ENCODE results near the gene MUC5AC. TPM values are rescaled to one million over a fixed set of nuclear protein-coding genes. Genes with fewer than 3 reads are reported as not detected.
A peak's percentile ranks its signal among the peaks of the same experiment; 100 is the strongest.
"Not testable (repeated sequence)": the region's sequence is repeated elsewhere in the genome, so short reads cannot be mapped to it uniquely, and the experiment has no call there.

MUC5AC gene
- total and polyA plus RNA-seq, 5 donors: not detected

- no peak overlapping the region for H3K4me3 ChIP-seq (ENCODE audit: low read length)
- no peaks in the 10 kb centered on the region for H3K4me1 ChIP-seq (ENCODE audit: control insufficient read depth, insufficient read depth, low read length)
- ATAC-seq: peak; percentile 10 to 17
- intact Hi-C loops (cut with DNase I): no loop called here
- no peaks in the 10 kb centered on the region for H3K27me3 ChIP-seq (ENCODE audit: control insufficient read depth, insufficient read depth)
- no peak overlapping the region for H3K27ac ChIP-seq (ENCODE audit: low read length)
- DNase-seq: peak in 1 of 3 donors; percentile 51
- H3K9me3 ChIP-seq (ENCODE audit: control insufficient read depth, low read length): no peaks in the 10 kb centered on the region
- 66% methylated on average over 22 of the region's 22 CpGs for WGBS
These were observed 6.1 kb upstream of the MUC5AC start for GRCh38 chr11:1151366-1152315.

GRCh38 chr11:1152316-1153104 is 5.2 kb upstream of the MUC5AC start:
- H3K27ac ChIP-seq (ENCODE audit: low read length): no peak overlapping the region
- no peak overlapping the region for H3K4me3 ChIP-seq (ENCODE audit: low read length)
- ATAC-seq (no peak), DNase-seq (no peak)
- intact Hi-C loops (cut with DNase I): no loop called here
- H3K4me1 ChIP-seq (ENCODE audit: control insufficient read depth, insufficient read depth, low read length): no peaks in the 10 kb centered on the region
- H3K27me3 ChIP-seq (ENCODE audit: control insufficient read depth, insufficient read depth): no peaks in the 10 kb centered on the region
- WGBS: 72% methylated on average over 22 of the region's 22 CpGs
- no peaks in the 10 kb centered on the region for H3K9me3 ChIP-seq (ENCODE audit: control insufficient read depth, low read length)

DNA sequence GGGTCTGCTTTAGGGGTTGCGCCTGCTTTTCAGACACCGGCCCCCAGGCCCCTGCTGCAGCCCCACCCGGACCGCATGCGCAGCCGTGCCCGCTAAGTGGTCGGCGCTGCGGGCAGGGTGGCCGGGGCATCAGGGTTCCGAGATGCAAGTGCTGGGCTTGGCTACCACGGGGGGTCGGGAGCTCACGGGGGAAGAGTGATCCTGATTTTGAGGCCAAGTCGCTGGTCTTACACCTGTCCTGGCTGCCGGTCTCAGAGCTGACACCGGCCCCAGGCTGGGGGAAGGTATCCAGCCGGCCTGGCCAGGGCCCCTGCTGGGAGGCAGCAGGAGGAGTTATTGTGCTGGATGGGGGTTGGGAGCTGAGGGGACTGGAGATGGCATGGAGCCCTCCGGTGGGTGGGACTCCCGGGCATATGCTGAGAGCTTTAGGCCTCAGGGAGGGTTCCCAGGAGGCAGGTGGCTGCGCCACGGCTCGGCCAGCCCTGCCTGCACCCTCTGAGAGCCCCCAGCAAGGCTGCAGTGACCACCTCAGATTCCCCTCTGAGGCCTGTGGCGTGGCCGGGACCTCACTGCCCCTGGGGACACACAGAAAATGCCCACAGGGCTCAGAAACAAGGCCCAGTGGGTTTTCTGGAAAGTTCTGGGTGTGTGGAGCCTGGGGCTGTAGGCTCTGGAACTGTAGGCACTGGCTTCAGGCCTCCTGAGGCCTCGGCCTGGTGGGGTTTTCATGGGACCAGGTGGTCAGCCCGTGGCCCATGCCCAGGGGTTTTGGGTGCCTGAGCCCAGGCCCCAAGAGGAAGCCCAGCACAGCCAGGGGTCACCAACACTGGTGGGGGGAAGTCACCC is 4.4 kb upstream of the MUC5AC start:
- ATAC-seq: peak in 1 of 2 donors; percentile 3
- no peak for DNase-seq
- no peaks in the 10 kb centered on the region for H3K4me1 ChIP-seq (ENCODE audit: control insufficient read depth, insufficient read depth, low read length)
- no peak overlapping the region for H3K4me3 ChIP-seq (ENCODE audit: low read length)
- intact Hi-C loops (cut with DNase I): no loop called here
- H3K9me3 ChIP-seq (ENCODE audit: control insufficient read depth, low read length): no peaks in the 10 kb centered on the region
- 84% methylated on average over 28 of the region's 28 CpGs for WGBS
- no peaks in the 10 kb centered on the region for H3K27me3 ChIP-seq (ENCODE audit: control insufficient read depth, insufficient read depth)
- H3K27ac ChIP-seq (ENCODE audit: low read length): no peak overlapping the region

DNA sequence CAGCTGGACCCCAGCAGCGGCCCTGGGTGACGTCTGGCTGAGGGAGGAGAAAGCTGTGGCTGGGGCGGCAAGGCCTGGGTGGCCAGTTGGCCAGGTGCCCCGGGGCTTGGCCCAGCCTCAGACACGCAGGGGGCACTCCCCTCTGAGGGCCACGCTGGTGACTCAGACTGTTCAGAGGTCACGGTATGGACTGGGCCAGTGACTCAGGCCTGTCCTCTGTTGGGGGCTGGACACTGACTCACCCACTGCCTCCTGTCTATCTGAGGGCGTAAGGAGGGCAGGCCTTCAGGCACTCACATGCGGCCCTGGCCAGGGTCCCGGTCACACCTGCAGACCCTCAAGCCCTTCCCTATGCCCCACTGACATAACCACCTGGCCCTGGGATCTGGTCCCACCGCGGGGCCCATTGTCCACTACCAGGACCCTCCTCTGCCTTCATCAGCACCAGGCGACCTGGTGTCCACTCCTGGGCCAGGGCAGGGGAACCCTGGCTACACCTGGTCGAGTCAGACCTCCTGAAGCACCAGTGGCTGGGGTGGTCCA is 3.7 kb upstream of the MUC5AC start:
- peak; percentile 56 to 92 for ATAC-seq
- DNase-seq: peak in 2 of 3 donors; percentile 73 to 88
- intact Hi-C loops (cut with DNase I): no loop called here

GRCh38 chr11:1154656-1155055 is 3.1 kb upstream of the MUC5AC start:
- ATAC-seq; intact Hi-C loops (cut with DNase I); H3K9me3 ChIP-seq (ENCODE audit: control insufficient read depth, low read length); DNase-seq; H3K4me3 ChIP-seq (ENCODE audit: low read length); H3K27me3 ChIP-seq (ENCODE audit: control insufficient read depth, insufficient read depth); H3K27ac ChIP-seq (ENCODE audit: low read length); H3K4me1 ChIP-seq (ENCODE audit: control insufficient read depth, insufficient read depth, low read length): not testable (repeated sequence)
- no CpG with 5 or more reads among the region's 3 CpGs for WGBS

More for the DNA sequence above, 3.7 kb upstream of the MUC5AC start:
- no peaks in the 10 kb centered on the region for H3K27me3 ChIP-seq (ENCODE audit: control insufficient read depth, insufficient read depth)
- no peak overlapping the region for H3K27ac ChIP-seq (ENCODE audit: low read length)
- no peaks in the 10 kb centered on the region for H3K9me3 ChIP-seq (ENCODE audit: control insufficient read depth, low read length)
- no peak overlapping the region for H3K4me3 ChIP-seq (ENCODE audit: low read length)
- no peaks in the 10 kb centered on the region for H3K4me1 ChIP-seq (ENCODE audit: control insufficient read depth, insufficient read depth, low read length)
- 71% methylated on average over 14 of the region's 14 CpGs for WGBS

DNA sequence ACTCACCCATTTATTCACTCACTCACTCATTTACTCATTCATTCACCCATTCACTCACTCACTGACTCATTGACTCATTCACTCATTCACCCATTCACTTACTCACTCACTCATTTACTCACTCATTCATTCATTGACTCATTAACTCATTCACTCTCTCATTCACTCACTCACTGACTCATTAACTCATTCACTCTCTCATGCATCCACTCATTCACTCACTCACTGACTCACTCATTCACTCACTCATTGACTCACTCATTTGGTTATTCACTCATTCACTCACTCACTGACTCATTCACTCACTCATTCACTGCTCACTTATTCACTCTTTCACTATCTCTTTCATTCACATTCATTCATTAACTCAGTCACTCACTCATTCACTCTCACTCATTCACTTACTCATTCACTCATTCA is 2.5 kb upstream of the MUC5AC start:
- intact Hi-C loops (cut with DNase I): no loop called here
- no peak for DNase-seq
- Histone ChIP-seq H3K27ac (ENCODE audit: low read length) (no peak overlapping the region), H3K4me3 (ENCODE audit: low read length) (no peak overlapping the region), H3K27me3 (ENCODE audit: control insufficient read depth, insufficient read depth) (no peaks in the 10 kb centered on the region), H3K4me1 (ENCODE audit: control insufficient read depth, insufficient read depth, low read length) (no peaks in the 10 kb centered on the region), H3K9me3 (ENCODE audit: control insufficient read depth, low read length) (no peaks in the 10 kb centered on the region)
- ATAC-seq: no peak

DNA sequence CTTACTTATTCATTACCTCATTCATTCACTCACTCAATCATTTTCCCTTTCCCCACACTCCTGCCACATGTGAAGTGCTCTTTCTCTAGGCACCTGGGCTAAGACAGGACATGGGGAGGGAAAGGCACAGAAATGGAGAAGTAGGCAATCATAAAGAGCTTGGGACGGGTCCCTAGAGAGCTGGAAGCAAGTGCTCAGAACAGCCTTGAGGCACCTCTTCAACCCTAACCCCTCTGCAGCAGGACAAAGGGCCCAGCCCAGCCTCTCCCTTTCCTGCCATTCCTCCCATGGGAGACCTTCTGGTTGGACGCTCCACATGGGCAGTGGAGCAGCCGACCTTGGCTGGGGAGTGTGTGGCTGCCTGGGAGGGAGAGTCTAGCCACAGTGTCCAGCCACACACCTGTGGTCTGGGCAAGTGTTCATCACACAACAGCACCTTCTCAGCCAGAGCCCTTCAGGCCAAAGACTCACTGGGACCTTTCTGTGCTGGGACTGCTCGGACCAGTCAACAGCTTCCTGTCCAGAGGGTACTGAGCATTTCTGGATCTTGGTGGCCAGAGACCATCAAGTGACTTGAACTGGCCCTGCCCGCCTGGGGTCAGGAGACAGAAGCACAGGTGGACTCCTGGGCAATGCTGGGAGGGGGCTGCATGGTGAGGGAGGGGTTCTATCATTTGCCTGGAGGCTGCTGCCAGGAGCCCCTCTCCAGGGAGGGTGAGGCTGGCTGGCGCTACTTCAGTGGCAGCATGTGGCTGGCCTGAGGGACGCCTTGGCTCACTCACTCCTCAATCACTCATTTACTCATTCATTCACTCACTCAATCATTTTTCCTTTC is 1.0 kb upstream of the MUC5AC start:
- no peak overlapping the region for H3K27ac ChIP-seq (ENCODE audit: low read length)
- WGBS: 85% methylated on average over 7 of the region's 7 CpGs

DNA sequence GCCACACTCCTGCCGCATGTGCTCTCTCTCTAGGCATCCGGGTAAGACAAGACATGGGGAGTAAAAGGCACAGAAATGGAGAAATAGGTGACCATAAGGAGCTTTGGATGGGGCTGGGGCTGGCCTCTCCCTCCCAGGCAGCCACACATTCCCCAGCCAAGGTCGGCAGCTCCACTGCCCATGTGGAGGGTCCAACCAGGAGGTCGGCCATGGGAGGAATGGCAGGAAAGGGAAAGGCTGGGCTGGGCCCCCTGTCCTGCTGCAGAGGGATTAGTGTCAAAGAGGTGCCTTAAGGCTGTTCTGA is 460 bp upstream of the MUC5AC start:
- Histone ChIP-seq H3K27ac (ENCODE audit: low read length) (no peak overlapping the region), H3K4me3 (ENCODE audit: low read length) (no peak overlapping the region), H3K27me3 (ENCODE audit: control insufficient read depth, insufficient read depth) (no peaks in the 10 kb centered on the region), H3K9me3 (ENCODE audit: control insufficient read depth, low read length) (no peaks in the 10 kb centered on the region), H3K4me1 (ENCODE audit: control insufficient read depth, insufficient read depth, low read length) (no peaks in the 10 kb centered on the region)
- no peak for DNase-seq
- intact Hi-C loops (cut with DNase I): no loop called here
- 77% methylated on average over 4 of the region's 4 CpGs for WGBS
- no peak for ATAC-seq

More for the DNA sequence above, 1.0 kb upstream of the MUC5AC start:
- DNase-seq (no peak), ATAC-seq (no peak)
- intact Hi-C loops (cut with DNase I): no loop called here
- H3K4me1 ChIP-seq (ENCODE audit: control insufficient read depth, insufficient read depth, low read length): no peaks in the 10 kb centered on the region
- no peaks in the 10 kb centered on the region for H3K9me3 ChIP-seq (ENCODE audit: control insufficient read depth, low read length)
- H3K27me3 ChIP-seq (ENCODE audit: control insufficient read depth, insufficient read depth): no peaks in the 10 kb centered on the region
- no peak overlapping the region for H3K4me3 ChIP-seq (ENCODE audit: low read length)

- ATAC-seq: no peak
- H3K4me1 ChIP-seq (ENCODE audit: control insufficient read depth, insufficient read depth, low read length): no peaks in the 10 kb centered on the region
- H3K9me3 ChIP-seq (ENCODE audit: control insufficient read depth, low read length): no peaks in the 10 kb centered on the region
- intact Hi-C loops (cut with DNase I): no loop called here
- no peak overlapping the region for H3K27ac ChIP-seq (ENCODE audit: low read length)
- WGBS: 81% methylated on average over 32 of the region's 32 CpGs
- no peak for DNase-seq
- H3K4me3 ChIP-seq (ENCODE audit: low read length): no peak overlapping the region
- no peaks in the 10 kb centered on the region for H3K27me3 ChIP-seq (ENCODE audit: control insufficient read depth, insufficient read depth)
These were observed 1.1 kb downstream of the MUC5AC start for GRCh38 chr11:1158681-1159487.
